ENCODE data around the gene ARFGAP1. TPM values are rescaled to one million over a fixed set of nuclear protein-coding genes. Genes with fewer than 3 reads are reported as not detected.

Gene ARFGAP1
- total and polyA plus RNA-seq, 2 donors (not counting 3 experiments of a cell fraction or from before 2014, with no cell fraction given), result 93.7 to 126 TPM

DNA sequence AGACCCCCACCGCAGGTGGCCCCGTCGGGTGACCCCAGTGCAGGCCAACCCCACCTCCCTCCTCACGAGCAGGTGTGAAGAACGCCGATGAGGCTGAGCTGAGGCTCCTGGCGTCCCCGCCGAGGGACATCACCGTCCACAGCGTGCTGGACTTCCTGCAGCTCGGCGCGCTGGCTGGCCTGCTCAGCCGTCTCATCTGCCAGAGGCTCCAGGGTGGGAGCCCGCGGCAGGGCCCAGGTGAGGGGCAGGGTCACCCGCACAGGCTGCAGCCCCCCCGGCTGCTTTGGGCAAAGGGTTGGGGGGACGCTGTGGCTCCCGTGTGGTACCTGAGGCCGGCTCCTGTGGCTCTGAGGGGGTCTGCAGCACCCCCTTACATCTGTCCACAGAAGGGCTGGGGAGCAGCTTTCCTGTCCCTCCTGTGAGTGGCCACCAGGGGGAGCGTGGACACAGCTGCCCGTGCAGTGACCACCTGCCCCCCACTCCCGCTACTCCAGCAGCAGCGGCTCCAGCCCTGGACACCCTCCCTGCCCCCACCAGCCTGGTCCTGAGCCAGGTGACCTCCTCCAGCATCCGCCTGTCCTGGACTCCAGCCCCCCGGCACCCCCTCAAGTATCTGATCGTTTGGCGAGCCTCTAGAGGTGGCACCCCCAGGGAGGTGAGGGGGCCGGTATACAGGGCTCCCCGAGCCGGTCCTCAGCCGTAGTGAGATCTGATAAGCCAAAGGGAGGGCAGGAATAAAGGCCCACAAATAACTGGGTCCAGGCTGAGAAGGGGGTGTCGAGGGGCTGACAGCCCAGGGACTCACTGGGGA lies 36.9 kb downstream of the ARFGAP1 start:
- H3K36me3 ChIP-seq (ENCODE audit: control insufficient read depth in 2 of 2, extremely low read depth in 1 of 2, insufficient read depth in 2 of 2, low read length in 2 of 2), result no peaks in the 10 kb centered on the region
- POLR2A ChIA-PET, result no interaction called here
- dilution Hi-C loops (cut with MboI; ENCODE audit: extremely low pct_ligation_motif_present, low sequenced_read_pairs), result no loop called here
- H2AFZ ChIP-seq (ENCODE audit: low read depth, low read length), result no peak overlapping the region
- no peak overlapping the region for H3K9ac ChIP-seq (replicated peaks; ENCODE audit: extremely low read depth, insufficient read depth, low read length)
- TF ChIP-seq, protein P1, sequence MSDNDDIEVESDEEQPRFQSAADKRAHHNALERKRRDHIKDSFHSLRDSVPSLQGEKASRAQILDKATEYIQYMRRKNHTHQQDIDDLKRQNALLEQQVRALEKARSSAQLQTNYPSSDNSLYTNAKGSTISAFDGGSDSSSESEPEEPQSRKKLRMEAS (IDR thresholded peaks at IDR 0.05; ENCODE audit: insufficient read depth, insufficient read length), result no peak
- TF ChIP-seq, protein P2, sequence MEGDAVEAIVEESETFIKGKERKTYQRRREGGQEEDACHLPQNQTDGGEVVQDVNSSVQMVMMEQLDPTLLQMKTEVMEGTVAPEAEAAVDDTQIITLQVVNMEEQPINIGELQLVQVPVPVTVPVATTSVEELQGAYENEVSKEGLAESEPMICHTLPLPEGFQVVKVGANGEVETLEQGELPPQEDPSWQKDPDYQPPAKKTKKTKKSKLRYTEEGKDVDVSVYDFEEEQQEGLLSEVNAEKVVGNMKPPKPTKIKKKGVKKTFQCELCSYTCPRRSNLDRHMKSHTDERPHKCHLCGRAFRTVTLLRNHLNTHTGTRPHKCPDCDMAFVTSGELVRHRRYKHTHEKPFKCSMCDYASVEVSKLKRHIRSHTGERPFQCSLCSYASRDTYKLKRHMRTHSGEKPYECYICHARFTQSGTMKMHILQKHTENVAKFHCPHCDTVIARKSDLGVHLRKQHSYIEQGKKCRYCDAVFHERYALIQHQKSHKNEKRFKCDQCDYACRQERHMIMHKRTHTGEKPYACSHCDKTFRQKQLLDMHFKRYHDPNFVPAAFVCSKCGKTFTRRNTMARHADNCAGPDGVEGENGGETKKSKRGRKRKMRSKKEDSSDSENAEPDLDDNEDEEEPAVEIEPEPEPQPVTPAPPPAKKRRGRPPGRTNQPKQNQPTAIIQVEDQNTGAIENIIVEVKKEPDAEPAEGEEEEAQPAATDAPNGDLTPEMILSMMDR (IDR thresholded peaks at IDR 0.05; ENCODE audit: extremely low read depth in 1 of 2, insufficient read depth in 1 of 2, low read depth in 1 of 2, low read length in 2 of 2), result peak; percentile 69 to 93
- DNase-seq (ENCODE audit: low read depth, low spot score) (peak; percentile 19), FAIRE-seq (no peak)
- no peaks in the 10 kb centered on the region for H3K4me1 ChIP-seq (ENCODE audit: control insufficient read depth, extremely low read depth, insufficient read depth, low read length)
- no peaks in the 10 kb centered on the region for H3K9me1 ChIP-seq (replicated peaks; ENCODE audit: control insufficient read depth, extremely low read depth, insufficient read depth, low read length)
- intact Hi-C loops (cut with micrococcal nuclease), result loop anchor here (1.0 kb wide), 1 partner anchor 72 kb away; no protein-coding TSS in a partner anchor
- no peak overlapping the region for H3K4me2 ChIP-seq (ENCODE audit: insufficient read depth, low read length)
- H3K27ac ChIP-seq (ENCODE audit: insufficient read depth, low read depth, low read length), result no peak overlapping the region
- no TSS peak for BruUV-seq (replicated peaks)
- H3K27me3 ChIP-seq (ENCODE audit: control insufficient read depth in 2 of 2, insufficient read depth in 2 of 2, low read length in 2 of 2), result no peaks in the 10 kb centered on the region
- no peaks in the 10 kb centered on the region for H3K9me3 ChIP-seq (replicated peaks; ENCODE audit: control insufficient read depth, insufficient read depth, low read length)
- CTCF ChIA-PET, result interaction anchor here (0.6 to 5.1 kb wide), 36 partner anchors 9 to 812 kb away, joined by 3 to 267 read pairs (median 4); partner anchors contain the start of genes CHRNA4 and PPDPF
- H3K4me3 ChIP-seq (replicated peaks in 1 of 3; ENCODE audit: insufficient read depth in 1 of 3, low read depth in 1 of 3, low read length in 3 of 3), result no peak overlapping the region
- H3K79me2 ChIP-seq (ENCODE audit: control insufficient read depth, insufficient read depth, low read length), result no peaks in the 10 kb centered on the region
- H4K20me1 ChIP-seq (replicated peaks; ENCODE audit: control insufficient read depth, extremely low read depth, insufficient read depth, low read length), result no peaks in the 10 kb centered on the region
